Measurements from ENCODE around the gene UQCRQ. TPM values are rescaled to one million over a fixed set of nuclear protein-coding genes. Genes with fewer than 3 reads are reported as not detected.

UQCRQ gene
- total RNA-seq, result 100 to 1,000 TPM; 117 to 311 (median 239) TPM

GRCh38 chr5:132866342-132867045 is at the start of gene UQCRQ, which contains the start of gene GDF9:
TSS of gene UQCRQ (plus strand) at chr5:132866642. CDS start at chr5:132866882, 240 bp downstream.
TSS of gene GDF9 (minus strand) at chr5:132866469. CDS start at chr5:132864533, 1,936 bp downstream.
- intact Hi-C loops (cut with DNase I; ENCODE audit: low total_unique reads), result no loop called here
- DNase-seq, result peak; percentile 96
- H3K27ac ChIP-seq, result peak within 1 kb of the TSS; percentile 96 to 99 (median 97)
- WGBS, 2 donors (ENCODE audit: low coverage in 1 of 2), result 1% methylated on average over 48 of the region's 55 CpGs; no CpG with 5 or more reads in 1 of the 2 donors
- H3K27me3 ChIP-seq, result no peaks in the 10 kb centered on the region
- peaks cover 0 to 23% (median 17%) of the 10 kb centered on the region in 4 donors for H3K4me1 ChIP-seq
- H3K4me3 ChIP-seq, result peak within 1 kb of the TSS; percentile 80 to 93 (median 92)
- TF ChIP-seq POLR2AphosphoS5 (IDR thresholded peaks at IDR 0.05) (peak; percentile 99), POLR2A (IDR thresholded peaks at IDR 0.05) (peak; percentile 98), CTCF (IDR thresholded peaks at IDR 0.05) (peak in 3 of 5 experiments; percentile 15 to 31 (median 21)), EP300 (IDR thresholded peaks at IDR 0.05; ENCODE audit: low read depth) (no peak)
- H3K36me3 ChIP-seq, result no peaks in the 10 kb centered on the region
- H3K9me3 ChIP-seq, result no peaks in the 10 kb centered on the region
- in situ Hi-C loops (cut with MboI; ENCODE audit: low pct_ligation_motif_present in 1 of 4, low pct_unique_long_range_greater_than_20kb in 1 of 4, low sequenced_read_pairs in 3 of 4), result no loop called here

GRCh38 chr5:132817011-132817410 is 49.4 kb upstream of the UQCRQ start:
- no peak for TF ChIP-seq POLR2A (IDR thresholded peaks at IDR 0.05)
- no peak for TF ChIP-seq CTCF (IDR thresholded peaks at IDR 0.05)
- TF ChIP-seq EP300 (IDR thresholded peaks at IDR 0.05; ENCODE audit: low read depth), result no peak
- no peak for TF ChIP-seq POLR2AphosphoS5 (IDR thresholded peaks at IDR 0.05)
- DNase-seq, result no peak
- 46 to 78% methylated on average over 1 of the region's 1 CpG for WGBS, 2 donors (ENCODE audit: low coverage in 1 of 2)
- Histone ChIP-seq H3K27ac (no peak overlapping the region), H3K36me3 (no peaks in the 10 kb centered on the region), H3K4me1 (peaks cover 0 to 21% (median 17%) of the 10 kb centered on the region in 4 donors), H3K27me3 (peaks cover 25% of the 10 kb centered on the region), H3K9me3 (no peaks in the 10 kb centered on the region), H3K4me3 (no peak overlapping the region)
- in situ Hi-C loops (cut with MboI; ENCODE audit: low pct_ligation_motif_present in 1 of 4, low pct_unique_long_range_greater_than_20kb in 1 of 4, low sequenced_read_pairs in 3 of 4) (loop anchor here in 2 of 4 donors (25.0 kb wide), 1 partner anchor 430 kb away; no protein-coding TSS in a partner anchor), intact Hi-C loops (cut with DNase I; ENCODE audit: low total_unique reads) (no loop called here)

GRCh38 chr5:132819468-132819867 is 47.0 kb upstream of the UQCRQ start:
- Histone ChIP-seq H3K36me3 (no peaks in the 10 kb centered on the region), H3K27me3 (peaks cover under 1% of the 10 kb centered on the region), H3K4me1 (peaks cover 0 to 15% (median 9%) of the 10 kb centered on the region in 4 donors), H3K27ac (peak overlapping the region in 1 of 4 donors; percentile 8), H3K4me3 (peak overlapping the region in 1 of 4 donors; percentile 16), H3K9me3 (no peaks in the 10 kb centered on the region)
- in situ Hi-C loops (cut with MboI; ENCODE audit: low pct_ligation_motif_present in 1 of 4, low pct_unique_long_range_greater_than_20kb in 1 of 4, low sequenced_read_pairs in 3 of 4) (loop anchor here in 2 of 4 donors (25.0 kb wide), 1 partner anchor 432 kb away; no protein-coding TSS in a partner anchor), intact Hi-C loops (cut with DNase I; ENCODE audit: low total_unique reads) (no loop called here)
- TF ChIP-seq POLR2AphosphoS5 (IDR thresholded peaks at IDR 0.05) (no peak), POLR2A (IDR thresholded peaks at IDR 0.05) (no peak), CTCF (IDR thresholded peaks at IDR 0.05) (no peak), EP300 (IDR thresholded peaks at IDR 0.05; ENCODE audit: low read depth) (no peak)
- no peak for DNase-seq
- 62 to 74% methylated on average over 5 to 26 of the region's 26 CpGs for WGBS, 2 donors (ENCODE audit: low coverage in 1 of 2)

GRCh38 chr5:132820162-132820754 is 46.2 kb upstream of the UQCRQ start:
- intact Hi-C loops (cut with DNase I; ENCODE audit: low total_unique reads), result no loop called here
- H3K9me3 ChIP-seq, result no peaks in the 10 kb centered on the region
- peaks cover 5% of the 10 kb centered on the region for H3K27me3 ChIP-seq
- H3K36me3 ChIP-seq, result no peaks in the 10 kb centered on the region
- peak overlapping the region in 1 of 4 donors; percentile 16 for H3K4me3 ChIP-seq
- peak overlapping the region in 2 of 4 donors; percentile 8 to 47 for H3K27ac ChIP-seq
- WGBS, 2 donors (ENCODE audit: low coverage in 1 of 2), result 27 to 50% methylated on average over 6 to 15 of the region's 15 CpGs
- H3K4me1 ChIP-seq, result peaks cover 0 to 15% (median 9%) of the 10 kb centered on the region in 4 donors
- TF ChIP-seq POLR2A (IDR thresholded peaks at IDR 0.05), result no peak
- peak; percentile 84 to 98 (median 90) for TF ChIP-seq CTCF (IDR thresholded peaks at IDR 0.05)
- TF ChIP-seq POLR2AphosphoS5 (IDR thresholded peaks at IDR 0.05), result peak in 1 of 3 donors; percentile 20
- in situ Hi-C loops (cut with MboI; ENCODE audit: low pct_ligation_motif_present in 1 of 4, low pct_unique_long_range_greater_than_20kb in 1 of 4, low sequenced_read_pairs in 3 of 4), result loop anchor here in 2 of 4 donors (25.0 kb wide), 1 partner anchor 433 kb away; no protein-coding TSS in a partner anchor
- peak; percentile 95 for DNase-seq

Measured in transverse colon (tissue), 4 donors.